Vagina (tissue), 2 donors: Measurements from ENCODE around the gene MPLKIP.

ENCODE experiments used
- POLR2A ChIP-seq, 2 donors: fragments of 450-650 bp; IDR thresholded peaks; one replicate each; pipeline ENCODE4 v1.6.1; 2017; ENCODE audit warnings: antibody characterized with exemption in 2 of 2, mild to moderate bottlenecking in 2 of 2, moderate library complexity in 2 of 2
- TF ChIP-seq, protein P1 (sequence below), 3 experiments: fragments of 450-650 bp in 2 of 3; fragments of 200-600 bp in 1 of 3; sonication (generic) in 1 of 3; IDR thresholded peaks; one replicate each; pipeline ENCODE4 v1.5.1; 2017 to 2019; ENCODE audit warnings: antibody characterized with exemption in 3 of 3, mild to moderate bottlenecking in 2 of 3, moderate library complexity in 2 of 3

DNA sequence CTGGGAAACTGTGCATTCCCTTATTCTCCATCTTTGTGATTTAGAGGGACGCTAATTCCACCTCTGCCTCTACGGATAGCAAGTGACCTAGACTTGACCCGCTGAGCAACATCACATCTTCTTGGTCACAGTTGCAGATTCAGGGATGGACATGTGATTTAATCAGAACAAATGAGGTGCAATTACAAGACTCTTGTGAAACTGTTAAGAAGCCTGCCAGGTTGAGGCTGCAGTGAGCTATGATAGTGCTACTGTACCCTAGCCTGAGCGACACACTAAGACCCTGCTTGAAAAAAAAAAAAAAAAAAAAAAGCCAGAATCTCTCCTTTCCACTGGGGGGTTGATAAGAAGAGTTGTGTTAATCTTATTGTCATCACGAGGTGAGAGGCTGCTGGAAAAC is 14.4 kb downstream of the MPLKIP start:
- TF ChIP-seq, protein P1, sequence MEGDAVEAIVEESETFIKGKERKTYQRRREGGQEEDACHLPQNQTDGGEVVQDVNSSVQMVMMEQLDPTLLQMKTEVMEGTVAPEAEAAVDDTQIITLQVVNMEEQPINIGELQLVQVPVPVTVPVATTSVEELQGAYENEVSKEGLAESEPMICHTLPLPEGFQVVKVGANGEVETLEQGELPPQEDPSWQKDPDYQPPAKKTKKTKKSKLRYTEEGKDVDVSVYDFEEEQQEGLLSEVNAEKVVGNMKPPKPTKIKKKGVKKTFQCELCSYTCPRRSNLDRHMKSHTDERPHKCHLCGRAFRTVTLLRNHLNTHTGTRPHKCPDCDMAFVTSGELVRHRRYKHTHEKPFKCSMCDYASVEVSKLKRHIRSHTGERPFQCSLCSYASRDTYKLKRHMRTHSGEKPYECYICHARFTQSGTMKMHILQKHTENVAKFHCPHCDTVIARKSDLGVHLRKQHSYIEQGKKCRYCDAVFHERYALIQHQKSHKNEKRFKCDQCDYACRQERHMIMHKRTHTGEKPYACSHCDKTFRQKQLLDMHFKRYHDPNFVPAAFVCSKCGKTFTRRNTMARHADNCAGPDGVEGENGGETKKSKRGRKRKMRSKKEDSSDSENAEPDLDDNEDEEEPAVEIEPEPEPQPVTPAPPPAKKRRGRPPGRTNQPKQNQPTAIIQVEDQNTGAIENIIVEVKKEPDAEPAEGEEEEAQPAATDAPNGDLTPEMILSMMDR (IDR thresholded peaks at IDR 0.05) = no peak
- TF ChIP-seq POLR2A (IDR thresholded peaks at IDR 0.05) = no peak
